ENCODE data around the gene TSPYL4.

DNA sequence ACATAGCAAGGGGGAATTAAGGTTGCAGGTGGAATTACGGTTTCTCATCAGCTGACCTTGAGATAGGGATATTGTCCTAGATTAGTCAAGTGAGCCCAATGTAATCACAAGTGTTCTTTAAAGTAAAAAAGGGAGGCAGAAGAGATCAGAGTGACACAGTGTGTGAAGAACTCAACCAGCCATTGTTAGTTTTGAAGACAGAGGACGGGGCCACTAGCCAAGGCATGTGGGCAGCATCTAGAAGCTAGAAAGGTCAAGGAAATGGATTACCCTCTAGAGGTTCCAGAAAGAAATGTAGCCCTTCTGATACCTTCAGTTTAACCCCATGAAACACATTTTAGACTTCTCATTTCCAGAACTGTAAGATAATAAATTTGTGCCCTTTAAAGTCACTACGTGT, 44.4 kb upstream of the TSPYL4 start:
- TF ChIP-seq, protein P1, sequence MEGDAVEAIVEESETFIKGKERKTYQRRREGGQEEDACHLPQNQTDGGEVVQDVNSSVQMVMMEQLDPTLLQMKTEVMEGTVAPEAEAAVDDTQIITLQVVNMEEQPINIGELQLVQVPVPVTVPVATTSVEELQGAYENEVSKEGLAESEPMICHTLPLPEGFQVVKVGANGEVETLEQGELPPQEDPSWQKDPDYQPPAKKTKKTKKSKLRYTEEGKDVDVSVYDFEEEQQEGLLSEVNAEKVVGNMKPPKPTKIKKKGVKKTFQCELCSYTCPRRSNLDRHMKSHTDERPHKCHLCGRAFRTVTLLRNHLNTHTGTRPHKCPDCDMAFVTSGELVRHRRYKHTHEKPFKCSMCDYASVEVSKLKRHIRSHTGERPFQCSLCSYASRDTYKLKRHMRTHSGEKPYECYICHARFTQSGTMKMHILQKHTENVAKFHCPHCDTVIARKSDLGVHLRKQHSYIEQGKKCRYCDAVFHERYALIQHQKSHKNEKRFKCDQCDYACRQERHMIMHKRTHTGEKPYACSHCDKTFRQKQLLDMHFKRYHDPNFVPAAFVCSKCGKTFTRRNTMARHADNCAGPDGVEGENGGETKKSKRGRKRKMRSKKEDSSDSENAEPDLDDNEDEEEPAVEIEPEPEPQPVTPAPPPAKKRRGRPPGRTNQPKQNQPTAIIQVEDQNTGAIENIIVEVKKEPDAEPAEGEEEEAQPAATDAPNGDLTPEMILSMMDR (IDR thresholded peaks at IDR 0.05), result no peak
- TF ChIP-seq, protein P2, sequence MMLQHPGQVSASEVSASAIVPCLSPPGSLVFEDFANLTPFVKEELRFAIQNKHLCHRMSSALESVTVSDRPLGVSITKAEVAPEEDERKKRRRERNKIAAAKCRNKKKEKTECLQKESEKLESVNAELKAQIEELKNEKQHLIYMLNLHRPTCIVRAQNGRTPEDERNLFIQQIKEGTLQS (CRISPR knock-in tag; conservative IDR thresholded peaks at IDR 0.05), result no peak
- TF ChIP-seq NR2C2 (CRISPR knock-in tag; IDR thresholded peaks at IDR 0.05) (no peak), JAZF1 (CRISPR knock-in tag; IDR thresholded peaks at IDR 0.05) (no peak)
